Parathyroid adenoma (tissue), 2 donors: ENCODE results near the gene RBM44.

Experiments
- H2AFZ ChIP-seq: fragments of 300-600 bp; sonication (generic); one replicate; pipeline ENCODE4 v1.7.0; 2017; ENCODE audit warnings: antibody characterized with exemption, mild to moderate bottlenecking
- H3K27ac ChIP-seq: fragments of 300-600 bp; sonication (generic); one replicate; pipeline ENCODE4 v1.7.0; 2017
- H3K27me3 ChIP-seq: fragments of 300-600 bp; sonication (generic); one replicate; pipeline ENCODE4 v1.7.0; 2017; ENCODE audit warnings: low read length; ENCODE audit not compliant: control insufficient read depth, insufficient read depth
- H3K36me3 ChIP-seq: fragments of 300-600 bp; sonication (generic); one replicate; pipeline ENCODE4 v1.7.0; 2017; ENCODE audit warnings: low read length; ENCODE audit not compliant: control insufficient read depth, insufficient read depth
- H3K4me1 ChIP-seq: fragments of 300-600 bp; sonication (generic); one replicate; pipeline ENCODE4 v1.7.0; 2017; ENCODE audit warnings: control low read depth
- H3K4me2 ChIP-seq: fragments of 300-600 bp; sonication (generic); one replicate; pipeline ENCODE4 v1.7.0; 2017; ENCODE audit warnings: low read length
- H3K4me3 ChIP-seq: fragments of 300-600 bp; sonication (generic); one replicate; pipeline ENCODE4 v1.7.0; 2017; ENCODE audit warnings: low read depth, low read length
- H3K79me2 ChIP-seq: fragments of 300-600 bp; sonication (generic); one replicate; pipeline ENCODE4 v1.7.0; 2017; ENCODE audit warnings: control low read depth
- H3K9ac ChIP-seq: fragments of 300-600 bp; sonication (generic); one replicate; pipeline ENCODE4 v1.7.0; 2017; ENCODE audit warnings: mild to moderate bottlenecking
- H3K9me3 ChIP-seq: fragments of 300-600 bp; sonication (generic); one replicate; pipeline ENCODE4 v1.7.0; 2017; ENCODE audit warnings: low read length; ENCODE audit not compliant: control insufficient read depth
- TF ChIP-seq, protein P1 (sequence below): fragments of 300-600 bp; sonication (generic); IDR thresholded peaks from one replicate; pipeline ENCODE4 v1.7.0; 2017; ENCODE audit warnings: antibody characterized with exemption, mild to moderate bottlenecking
- donor health status: primary hyperparathyroidism.

RBM44 gene

DNA sequence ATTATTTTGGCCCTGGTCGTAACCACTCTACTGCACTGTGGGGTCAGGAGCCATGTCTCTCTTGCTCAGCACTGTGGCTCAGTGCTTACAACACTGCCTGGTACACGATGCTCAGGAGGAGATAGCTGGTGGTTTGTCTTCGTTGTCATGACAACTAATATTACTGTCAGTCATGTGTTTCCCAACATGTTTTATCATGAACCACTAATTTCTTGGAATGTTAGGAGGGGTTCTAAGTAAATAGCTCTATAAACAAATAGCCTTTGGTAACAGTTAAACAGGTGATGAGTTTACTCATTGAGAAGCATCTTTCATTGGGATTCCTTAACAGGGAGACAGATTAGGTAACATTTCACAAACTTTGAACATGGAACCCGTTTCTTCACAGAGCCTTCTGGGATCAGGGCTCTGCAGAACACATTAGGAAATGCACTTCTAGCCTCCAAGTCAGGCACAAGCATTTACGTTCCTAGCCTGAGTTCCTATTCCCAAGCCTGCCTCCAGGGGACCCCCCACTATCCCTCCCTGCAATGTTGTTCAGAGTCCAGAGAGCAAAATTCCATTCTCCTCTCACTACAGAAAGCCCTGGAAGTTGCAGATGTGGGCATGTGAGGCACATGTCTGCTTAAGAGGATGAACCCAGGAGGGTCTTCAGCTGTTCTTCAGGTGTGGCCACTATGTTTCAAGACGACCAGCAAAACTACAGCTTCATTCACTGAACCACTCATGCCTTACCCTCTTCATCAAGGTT is 6.4 kb upstream of the RBM44 start:
- Histone ChIP-seq H3K27me3 (no peaks in the 10 kb centered on the region), H3K9me3 (no peaks in the 10 kb centered on the region), H3K4me1 (no peaks in the 10 kb centered on the region), H3K4me3 (no peak overlapping the region), H3K9ac (no peak overlapping the region), H2AFZ (no peak overlapping the region), H3K4me2 (no peak overlapping the region), H3K36me3 (no peaks in the 10 kb centered on the region), H3K79me2 (no peaks in the 10 kb centered on the region), H3K27ac (no peak overlapping the region)
- TF ChIP-seq, protein P1, sequence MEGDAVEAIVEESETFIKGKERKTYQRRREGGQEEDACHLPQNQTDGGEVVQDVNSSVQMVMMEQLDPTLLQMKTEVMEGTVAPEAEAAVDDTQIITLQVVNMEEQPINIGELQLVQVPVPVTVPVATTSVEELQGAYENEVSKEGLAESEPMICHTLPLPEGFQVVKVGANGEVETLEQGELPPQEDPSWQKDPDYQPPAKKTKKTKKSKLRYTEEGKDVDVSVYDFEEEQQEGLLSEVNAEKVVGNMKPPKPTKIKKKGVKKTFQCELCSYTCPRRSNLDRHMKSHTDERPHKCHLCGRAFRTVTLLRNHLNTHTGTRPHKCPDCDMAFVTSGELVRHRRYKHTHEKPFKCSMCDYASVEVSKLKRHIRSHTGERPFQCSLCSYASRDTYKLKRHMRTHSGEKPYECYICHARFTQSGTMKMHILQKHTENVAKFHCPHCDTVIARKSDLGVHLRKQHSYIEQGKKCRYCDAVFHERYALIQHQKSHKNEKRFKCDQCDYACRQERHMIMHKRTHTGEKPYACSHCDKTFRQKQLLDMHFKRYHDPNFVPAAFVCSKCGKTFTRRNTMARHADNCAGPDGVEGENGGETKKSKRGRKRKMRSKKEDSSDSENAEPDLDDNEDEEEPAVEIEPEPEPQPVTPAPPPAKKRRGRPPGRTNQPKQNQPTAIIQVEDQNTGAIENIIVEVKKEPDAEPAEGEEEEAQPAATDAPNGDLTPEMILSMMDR: no peak

DNA sequence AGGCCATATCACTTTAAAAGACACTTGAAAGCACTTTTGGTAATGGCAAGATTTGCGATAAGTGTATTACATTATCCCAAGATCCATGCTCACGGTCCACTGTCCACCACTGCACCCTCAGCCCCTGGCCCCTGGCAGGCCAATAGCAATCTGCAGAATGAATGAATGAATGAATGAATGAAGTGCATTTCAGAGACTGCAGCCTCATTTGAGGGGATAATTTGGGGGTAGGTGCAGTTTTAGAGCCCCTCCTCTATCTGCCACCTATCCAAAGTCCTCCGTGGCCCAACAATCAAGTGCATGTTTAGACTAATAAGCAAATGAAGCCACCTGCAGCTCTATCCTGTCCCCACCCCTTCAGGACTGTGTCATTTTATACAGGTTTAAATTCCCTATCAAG is 1.3 kb upstream of the RBM44 start:
- Histone ChIP-seq H3K4me3 (no peak overlapping the region), H3K4me2 (no peak overlapping the region), H2AFZ (no peak overlapping the region), H3K9me3 (no peaks in the 10 kb centered on the region), H3K36me3 (no peaks in the 10 kb centered on the region), H3K4me1 (no peaks in the 10 kb centered on the region), H3K27ac (no peak overlapping the region), H3K79me2 (no peaks in the 10 kb centered on the region), H3K27me3 (no peaks in the 10 kb centered on the region), H3K9ac (no peak overlapping the region)
- TF ChIP-seq, protein P1: no peak

DNA sequence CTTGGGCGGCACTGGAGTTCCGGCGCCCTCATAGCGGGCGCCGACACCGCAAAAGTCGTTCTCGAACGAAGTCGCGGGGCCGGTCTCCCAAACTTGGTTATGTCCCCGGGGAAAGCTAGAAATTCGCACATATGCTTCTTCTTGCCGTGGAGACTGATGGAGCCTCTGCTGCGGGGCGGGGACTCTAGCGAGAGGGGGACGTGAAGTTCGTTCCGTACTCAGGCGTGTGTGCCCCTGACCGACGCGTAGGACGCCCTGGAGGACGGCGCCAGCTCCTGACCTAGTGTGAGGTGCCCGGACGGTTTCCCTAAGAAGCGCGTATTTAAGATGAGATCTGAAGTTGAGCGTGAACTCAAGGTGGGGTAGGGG is 465 bp downstream of the RBM44 start:
- H3K4me1 ChIP-seq: no peaks in the 10 kb centered on the region
- H3K79me2 ChIP-seq: no peaks in the 10 kb centered on the region
- no peak overlapping the region for H3K4me3 ChIP-seq
- no peak overlapping the region for H3K27ac ChIP-seq
- no peaks in the 10 kb centered on the region for H3K9me3 ChIP-seq
- no peak overlapping the region for H3K9ac ChIP-seq
- H3K36me3 ChIP-seq: no peaks in the 10 kb centered on the region
- H2AFZ ChIP-seq: no peak overlapping the region
- H3K4me2 ChIP-seq: no peak overlapping the region
- no peaks in the 10 kb centered on the region for H3K27me3 ChIP-seq
- TF ChIP-seq, protein P1: no peak

DNA sequence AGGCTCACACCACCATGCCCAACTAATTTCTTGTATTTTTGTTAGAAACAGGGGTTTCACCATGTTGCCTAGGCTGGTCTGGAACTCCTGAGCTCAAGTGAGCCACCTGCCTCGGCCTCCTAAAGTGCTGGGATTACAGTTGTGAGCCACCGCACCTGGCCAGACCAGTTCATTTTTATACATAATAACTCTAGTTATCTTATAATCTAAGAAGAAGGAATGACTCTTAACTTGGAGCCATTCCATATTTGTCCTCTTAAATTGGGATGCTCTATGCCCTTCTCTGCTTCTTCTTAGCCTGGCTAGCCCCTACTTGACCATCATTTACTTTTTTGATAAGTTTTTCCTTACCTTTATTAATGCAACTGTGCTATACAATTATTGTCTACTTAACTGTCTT is 2.9 kb downstream of the RBM44 start:
- Histone ChIP-seq H3K36me3 (no peaks in the 10 kb centered on the region), H3K27me3 (no peaks in the 10 kb centered on the region), H3K9me3 (no peaks in the 10 kb centered on the region), H3K4me2 (no peak overlapping the region), H2AFZ (no peak overlapping the region), H3K9ac (no peak overlapping the region), H3K4me3 (no peak overlapping the region), H3K27ac (no peak overlapping the region), H3K4me1 (no peaks in the 10 kb centered on the region), H3K79me2 (no peaks in the 10 kb centered on the region)
- TF ChIP-seq, protein P1: no peak

DNA sequence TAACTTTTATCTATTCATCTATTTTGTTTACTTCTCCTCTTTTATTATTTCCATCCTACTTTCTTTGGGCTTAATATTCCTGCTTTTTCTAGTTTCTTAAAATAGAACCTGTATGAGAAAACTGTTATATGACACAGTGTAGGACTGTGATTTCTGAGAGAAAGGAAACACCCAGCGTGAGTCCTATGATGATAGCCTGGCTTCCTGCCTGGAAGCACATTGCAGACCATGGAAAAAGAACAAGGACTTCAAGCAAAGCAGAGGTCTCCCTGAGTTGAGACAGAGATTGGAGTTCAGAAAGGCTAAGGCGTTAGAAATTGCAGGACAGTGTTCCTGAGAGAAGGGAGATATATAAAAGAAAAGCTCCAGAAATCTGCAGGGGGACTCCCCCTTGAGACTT is 7.8 kb downstream of the RBM44 start:
- Histone ChIP-seq H3K27ac (no peak overlapping the region), H3K9me3 (no peaks in the 10 kb centered on the region), H3K4me2 (no peak overlapping the region), H3K4me1 (no peaks in the 10 kb centered on the region), H3K27me3 (no peaks in the 10 kb centered on the region), H3K4me3 (no peak overlapping the region), H3K36me3 (no peaks in the 10 kb centered on the region), H3K9ac (no peak overlapping the region), H2AFZ (no peak overlapping the region), H3K79me2 (no peaks in the 10 kb centered on the region)
- TF ChIP-seq, protein P1: no peak
